SK-N-SH treated with all-trans-retinoic acid at 6 μM for 48 hours (cell line): Measurements from ENCODE around the gene MKRN2.

Experiments
- ATAC-seq: fragments of 200-7000 bp; cut with Tn5 transposase; 3 replicates; pipeline ENCODE4 v1.9.1; 2020; ENCODE audit warnings: mild to moderate bottlenecking, moderate library complexity
- ARNTL ChIP-seq: fragments of 450-650 bp; formaldehyde crosslinking; IDR thresholded peaks from 2 replicates; pipeline ENCODE4 v1.5.0; 2020; ENCODE audit warnings: low read depth, mild to moderate bottlenecking, moderate library complexity, borderline replicate concordance
- BACH2 ChIP-seq: fragments of 250-450 bp; sonication (Bioruptor Pico); IDR thresholded peaks from 2 replicates; pipeline ENCODE4 v1.9.0; 2021; ENCODE audit warnings: mild to moderate bottlenecking, borderline replicate concordance
- CSDC2 ChIP-seq: fragments of 250-450 bp; sonication (Bioruptor Pico); IDR thresholded peaks from 2 replicates; pipeline ENCODE4 v1.5.0; 2020; ENCODE audit warnings: mild to moderate bottlenecking, moderate library complexity
- CSRNP3 ChIP-seq: fragments of 250-450 bp; sonication (Bioruptor Pico); IDR thresholded peaks from 2 replicates; pipeline ENCODE4 v1.5.1; 2021; ENCODE audit warnings: mild to moderate bottlenecking, moderate library complexity
- ESRRG ChIP-seq: fragments of 250-450 bp; sonication (Bioruptor Pico); IDR thresholded peaks from 2 replicates; pipeline ENCODE4 v1.6.1; 2021; ENCODE audit warnings: mild to moderate bottlenecking
- GLIS3 ChIP-seq: fragments of 250-450 bp; sonication (Bioruptor Pico); IDR thresholded peaks from 2 replicates; pipeline ENCODE4 v1.5.0; 2020; ENCODE audit warnings: mild to moderate bottlenecking, moderate library complexity
- ISL1 ChIP-seq: fragments of 250-450 bp; sonication (Bioruptor Pico); IDR thresholded peaks from 2 replicates; pipeline ENCODE4 v2.1.2; 2022; ENCODE audit warnings: mild to moderate bottlenecking, moderate library complexity
- OSR1 ChIP-seq: fragments of 250-450 bp; sonication (Bioruptor Pico); IDR thresholded peaks from 2 replicates; pipeline ENCODE4 v1.8.0; 2022; ENCODE audit warnings: moderate library complexity, mild to moderate bottlenecking, inconsistent platforms
- PATZ1 ChIP-seq: fragments of 250-450 bp; sonication (Bioruptor Pico); IDR thresholded peaks from 2 replicates; pipeline ENCODE4 v1.8.0; 2020; ENCODE audit warnings: mild to moderate bottlenecking, moderate library complexity, borderline replicate concordance
- POU6F1 ChIP-seq: fragments of 250-450 bp; sonication (Bioruptor Pico); IDR thresholded peaks from 2 replicates; pipeline ENCODE4 v1.8.0; 2021; ENCODE audit warnings: low read depth, mild to moderate bottlenecking, moderate library complexity, borderline replicate concordance
- PPARA ChIP-seq: fragments of 250-450 bp; sonication (Bioruptor Pico); IDR thresholded peaks from 2 replicates; pipeline ENCODE4 v1.5.0; 2020; ENCODE audit warnings: mild to moderate bottlenecking, borderline replicate concordance
- SNAI2 ChIP-seq: fragments of 250-450 bp; sonication (Bioruptor Pico); IDR thresholded peaks from 2 replicates; pipeline ENCODE4 v1.5.0; 2020; ENCODE audit warnings: mild to moderate bottlenecking, moderate library complexity
- TCF4 ChIP-seq: fragments of 250-450 bp; sonication (Bioruptor Pico); IDR thresholded peaks from 2 replicates; pipeline ENCODE4 v1.8.0; 2021; ENCODE audit warnings: mild to moderate bottlenecking, moderate library complexity, borderline replicate concordance
- TOX ChIP-seq: fragments of 250-450 bp; sonication (Bioruptor Pico); IDR thresholded peaks from 2 replicates; pipeline ENCODE4 v1.8.0; 2021; ENCODE audit warnings: mild to moderate bottlenecking, moderate library complexity, borderline replicate concordance
- ZC3H10 ChIP-seq: fragments of 250-450 bp; sonication (Bioruptor Pico); IDR thresholded peaks from 2 replicates; pipeline ENCODE4 v1.5.1; 2021; ENCODE audit warnings: mild to moderate bottlenecking, moderate library complexity
- ZFP3 ChIP-seq: fragments of 250-450 bp; sonication (Bioruptor Pico); IDR thresholded peaks from 2 replicates; pipeline ENCODE4 v1.5.0; 2020; ENCODE audit warnings: mild to moderate bottlenecking, moderate library complexity
- ZFP30 ChIP-seq: fragments of 450-650 bp; formaldehyde crosslinking; IDR thresholded peaks from 2 replicates; pipeline ENCODE4 v1.5.0; 2022; ENCODE audit warnings: mild to moderate bottlenecking, moderate library complexity
- ZNF565 ChIP-seq: fragments of 450-650 bp; formaldehyde crosslinking; conservative IDR thresholded peaks from 2 replicates; pipeline ENCODE4 v1.5.0; 2020; ENCODE audit warnings: low read depth, mild to moderate bottlenecking, moderate library complexity
- ZNF70 ChIP-seq: fragments of 450-650 bp; formaldehyde crosslinking; IDR thresholded peaks from 2 replicates; pipeline ENCODE4 v1.5.0; 2020; ENCODE audit warnings: mild to moderate bottlenecking, moderate library complexity
- ZNF8 ChIP-seq: fragments of 450-650 bp; formaldehyde crosslinking; IDR thresholded peaks from 2 replicates; pipeline ENCODE4 v1.5.0; 2020; ENCODE audit warnings: mild to moderate bottlenecking, moderate library complexity
- TF ChIP-seq, protein P1 (sequence below): fragments of 250-450 bp; sonication (Bioruptor Pico); IDR thresholded peaks from 2 replicates; pipeline ENCODE4 v1.5.1; 2020; ENCODE audit warnings: low read depth, mild to moderate bottlenecking, moderate library complexity
- TF ChIP-seq, protein P2 (sequence below): fragments of 250-450 bp; sonication (Bioruptor Pico); IDR thresholded peaks from 2 replicates; pipeline ENCODE4 v1.5.0; 2020; ENCODE audit warnings: mild to moderate bottlenecking, moderate library complexity

Gene MKRN2

DNA sequence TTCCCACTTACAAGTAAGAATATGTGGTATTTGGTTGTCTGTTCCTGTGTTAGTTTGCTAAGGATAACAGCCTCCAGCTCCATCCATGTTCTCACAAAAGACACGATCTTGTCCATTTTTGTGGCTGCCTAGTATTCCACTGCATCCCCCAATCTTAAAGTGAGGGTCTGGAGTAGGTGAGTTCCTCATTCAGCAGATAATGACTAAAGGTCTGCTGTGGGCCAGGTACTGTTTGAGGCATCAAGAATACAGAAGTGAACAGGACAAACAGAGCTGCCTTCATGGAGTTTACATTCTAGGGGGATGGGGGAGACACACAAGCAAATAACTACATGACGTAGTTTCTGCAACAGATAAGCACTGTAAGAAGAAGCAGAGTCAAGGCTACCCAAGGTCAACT lies 35.9 kb upstream of the MKRN2 start:
- ATAC-seq: no peak
- TF ChIP-seq SNAI2 (CRISPR knock-in tag) (no peak), BACH2 (CRISPR knock-in tag) (no peak), OSR1 (CRISPR knock-in tag) (no peak), CSDC2 (CRISPR knock-in tag) (no peak), PPARA (CRISPR knock-in tag) (no peak), POU6F1 (CRISPR knock-in tag) (no peak), ZC3H10 (CRISPR knock-in tag) (no peak), ESRRG (CRISPR knock-in tag) (no peak), ZNF8 (CRISPR knock-in tag) (no peak), TOX (no peak), CSRNP3 (CRISPR knock-in tag) (no peak)
- TF ChIP-seq, protein P1, sequence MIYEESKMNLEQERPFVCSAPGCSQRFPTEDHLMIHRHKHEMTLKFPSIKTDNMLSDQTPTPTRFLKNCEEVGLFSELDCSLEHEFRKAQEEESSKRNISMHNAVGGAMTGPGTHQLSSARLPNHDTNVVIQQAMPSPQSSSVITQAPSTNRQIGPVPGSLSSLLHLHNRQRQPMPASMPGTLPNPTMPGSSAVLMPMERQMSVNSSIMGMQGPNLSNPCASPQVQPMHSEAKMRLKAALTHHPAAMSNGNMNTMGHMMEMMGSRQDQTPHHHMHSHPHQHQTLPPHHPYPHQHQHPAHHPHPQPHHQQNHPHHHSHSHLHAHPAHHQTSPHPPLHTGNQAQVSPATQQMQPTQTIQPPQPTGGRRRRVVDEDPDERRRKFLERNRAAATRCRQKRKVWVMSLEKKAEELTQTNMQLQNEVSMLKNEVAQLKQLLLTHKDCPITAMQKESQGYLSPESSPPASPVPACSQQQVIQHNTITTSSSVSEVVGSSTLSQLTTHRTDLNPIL (CRISPR knock-in tag): no peak
- TF ChIP-seq, protein P2, sequence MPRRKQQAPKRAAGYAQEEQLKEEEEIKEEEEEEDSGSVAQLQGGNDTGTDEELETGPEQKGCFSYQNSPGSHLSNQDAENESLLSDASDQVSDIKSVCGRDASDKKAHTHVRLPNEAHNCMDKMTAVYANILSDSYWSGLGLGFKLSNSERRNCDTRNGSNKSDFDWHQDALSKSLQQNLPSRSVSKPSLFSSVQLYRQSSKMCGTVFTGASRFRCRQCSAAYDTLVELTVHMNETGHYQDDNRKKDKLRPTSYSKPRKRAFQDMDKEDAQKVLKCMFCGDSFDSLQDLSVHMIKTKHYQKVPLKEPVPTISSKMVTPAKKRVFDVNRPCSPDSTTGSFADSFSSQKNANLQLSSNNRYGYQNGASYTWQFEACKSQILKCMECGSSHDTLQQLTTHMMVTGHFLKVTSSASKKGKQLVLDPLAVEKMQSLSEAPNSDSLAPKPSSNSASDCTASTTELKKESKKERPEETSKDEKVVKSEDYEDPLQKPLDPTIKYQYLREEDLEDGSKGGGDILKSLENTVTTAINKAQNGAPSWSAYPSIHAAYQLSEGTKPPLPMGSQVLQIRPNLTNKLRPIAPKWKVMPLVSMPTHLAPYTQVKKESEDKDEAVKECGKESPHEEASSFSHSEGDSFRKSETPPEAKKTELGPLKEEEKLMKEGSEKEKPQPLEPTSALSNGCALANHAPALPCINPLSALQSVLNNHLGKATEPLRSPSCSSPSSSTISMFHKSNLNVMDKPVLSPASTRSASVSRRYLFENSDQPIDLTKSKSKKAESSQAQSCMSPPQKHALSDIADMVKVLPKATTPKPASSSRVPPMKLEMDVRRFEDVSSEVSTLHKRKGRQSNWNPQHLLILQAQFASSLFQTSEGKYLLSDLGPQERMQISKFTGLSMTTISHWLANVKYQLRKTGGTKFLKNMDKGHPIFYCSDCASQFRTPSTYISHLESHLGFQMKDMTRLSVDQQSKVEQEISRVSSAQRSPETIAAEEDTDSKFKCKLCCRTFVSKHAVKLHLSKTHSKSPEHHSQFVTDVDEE: no peak

GRCh38 chr3:12522721-12523120 lies 34.2 kb upstream of the MKRN2 start:
- TF ChIP-seq PATZ1 (CRISPR knock-in tag) (no peak), ZNF70 (no peak), OSR1 (CRISPR knock-in tag) (no peak), GLIS3 (no peak), TCF4 (CRISPR knock-in tag) (no peak), ARNTL (CRISPR knock-in tag) (no peak), TOX (no peak), ZFP30 (no peak), BACH2 (CRISPR knock-in tag) (no peak)
- TF ChIP-seq, all 23 proteins: peak for 0
- no peak for ATAC-seq

DNA sequence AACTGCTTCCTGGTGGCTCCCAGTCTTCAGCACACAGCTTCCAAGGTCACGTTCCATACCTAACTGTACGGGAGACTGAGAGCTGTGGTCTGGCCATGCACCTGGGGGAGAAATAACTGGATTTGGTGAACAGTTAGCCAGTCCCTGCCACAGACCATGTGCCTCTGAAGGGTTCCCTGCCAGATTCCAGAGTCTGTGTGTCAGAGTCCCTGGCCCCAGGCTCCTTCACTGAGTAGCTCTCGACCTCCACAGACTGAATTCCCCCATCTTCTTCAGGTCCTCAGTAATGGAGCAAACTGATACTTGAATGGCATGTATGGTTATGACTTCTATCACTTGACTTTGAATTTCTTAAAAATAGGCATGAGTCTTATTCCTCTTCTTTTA lies 29.1 kb upstream of the MKRN2 start:
- ATAC-seq: no peak
- no peak for TF ChIP-seq ZNF8 (CRISPR knock-in tag)
- TF ChIP-seq ARNTL (CRISPR knock-in tag): no peak
- TF ChIP-seq BACH2 (CRISPR knock-in tag): no peak
- TF ChIP-seq ZC3H10 (CRISPR knock-in tag): no peak
- TF ChIP-seq, protein P2: no peak
- no peak for TF ChIP-seq CSDC2 (CRISPR knock-in tag)
- no peak for TF ChIP-seq GLIS3
- no peak for TF ChIP-seq PATZ1 (CRISPR knock-in tag)
- no peak for TF ChIP-seq ZFP3 (CRISPR knock-in tag)
- TF ChIP-seq ZNF565 (CRISPR knock-in tag): no peak
- TF ChIP-seq OSR1 (CRISPR knock-in tag): no peak
- no peak for TF ChIP-seq PPARA (CRISPR knock-in tag)
- TF ChIP-seq POU6F1 (CRISPR knock-in tag): no peak
- TF ChIP-seq TOX: no peak
- no peak for TF ChIP-seq ISL1
